Mucosa of descending colon (tissue), 3 donors: ENCODE results near the gene GRK1. TPM values are rescaled to one million over a fixed set of nuclear protein-coding genes. Genes with fewer than 3 reads are reported as not detected.
"Not testable (repeated sequence)": the region's sequence is repeated elsewhere in the genome, so short reads cannot be mapped to it uniquely, and the experiment has no call there.

Experiments used
- ATAC-seq: fragments of 200-7000 bp; cut with Tn5 transposase; one replicate; pipeline ENCODE4 v1.9.1; 2020; ENCODE audit warnings: mild to moderate bottlenecking, moderate library complexity
- DNase-seq, 3 donors: peaks; one replicate each; pipeline ENCODE4 v3.0.0-alpha.2; 2020
- H3K36me3 ChIP-seq: fragments of 200-600 bp; one replicate; pipeline ENCODE4 v1.8.0; 2021; ENCODE audit warnings: low read depth, mild to moderate bottlenecking
- H3K4me1 ChIP-seq: fragments of 200-600 bp; one replicate; pipeline ENCODE4 v1.8.0; 2021; ENCODE audit warnings: low read depth, mild to moderate bottlenecking
- H3K4me3 ChIP-seq: fragments of 200-600 bp; one replicate; pipeline ENCODE4 v1.8.0; 2021; ENCODE audit warnings: mild to moderate bottlenecking
- H3K9me3 ChIP-seq: fragments of 200-600 bp; one replicate; pipeline ENCODE4 v1.8.0; 2021; ENCODE audit warnings: mild to moderate bottlenecking
- CTCF ChIP-seq: fragments of 200-600 bp; IDR thresholded peaks from one replicate; pipeline ENCODE4 v1.8.0; 2022; ENCODE audit warnings: antibody characterized with exemption, mild to moderate bottlenecking
- intact Hi-C, 2 donors: fragments of 100-400 bp; cut with DNase I in 1 of 2; cut with micrococcal nuclease in 1 of 2; formaldehyde crosslinking; loops; one replicate each; pipeline versions ENCODE4 v1.11.0 to v1.11.1; 2022; cut with DNase I, micrococcal nuclease
- long read RNA-seq, 2 donors: library from polyadenylated mRNA; unstranded; transcript quantifications; one replicate each; pipeline ENCODE4 v2.0.0, GENCODE V29; 2019 to 2021
- total RNA-seq, 3 donors: library from RNA; stranded (reverse); fragmentation: NEBNext Ultra II Directional in 2 of 3; extraction: Animal tissue kit (Norgen Biotek cat#: 25700) in 2 of 3; gene quantifications; one replicate each; pipeline versions ENCODE4 v1.2.1 to v1.2.4, GENCODE V29; 2021 to 2023
- donor health status: DM: no; HTN: no; CAD: no; lungs with moderate emphysema.
- donor health status: DM: no; HTN: no; CAD: no.
- donor health status: DM: no; HTN: yes; CAD: no.

Gene GRK1
- total RNA-seq = under 1 TPM; 0.09 to 0.19 (median 0.09) TPM
- long read RNA-seq, donor 1 = 0 reads
- long read RNA-seq, donor 2 = 0 reads

DNA sequence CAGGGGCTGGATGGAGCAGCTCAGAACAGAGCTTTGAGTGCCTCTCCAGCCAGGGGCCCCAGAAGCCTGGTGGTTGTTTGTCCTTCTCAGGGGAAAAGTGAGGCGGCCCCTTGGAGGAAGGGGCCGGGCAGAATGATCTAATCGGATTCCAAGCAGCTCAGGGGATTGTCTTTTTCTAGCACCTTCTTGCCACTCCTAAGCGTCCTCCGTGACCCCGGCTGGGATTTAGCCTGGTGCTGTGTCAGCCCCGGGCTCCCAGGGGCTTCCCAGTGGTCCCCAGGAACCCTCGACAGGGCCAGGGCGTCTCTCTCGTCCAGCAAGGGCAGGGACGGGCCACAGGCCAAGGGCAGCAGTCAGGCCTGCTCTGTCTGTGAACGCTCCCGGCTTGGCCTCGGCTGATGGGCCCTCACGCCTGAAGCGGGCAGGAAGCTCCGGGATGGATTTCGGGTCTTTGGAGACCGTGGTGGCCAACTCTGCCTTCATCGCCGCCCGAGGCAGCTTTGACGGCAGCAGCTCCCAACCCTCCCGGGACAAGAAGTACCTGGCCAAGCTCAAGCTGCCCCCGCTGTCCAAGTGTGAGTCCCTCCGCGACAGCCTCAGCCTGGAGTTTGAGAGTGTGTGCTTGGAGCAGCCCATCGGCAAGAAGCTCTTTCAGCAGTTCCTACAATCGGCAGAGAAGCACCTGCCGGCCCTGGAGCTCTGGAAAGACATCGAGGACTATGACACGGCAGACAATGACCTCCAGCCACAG lies at the start of gene GRK1:
Gene GRK1, plus strand, starts transcription at position 269 of the 751 bp plus-strand sequence. Its CDS starts 168 bp downstream, at position 437.
- DNase-seq (peak in 2 of 3 donors; percentile 19 to 41), ATAC-seq (no peak)
- Histone ChIP-seq H3K9me3 (no peaks in the 10 kb centered on the region), H3K4me1 (no peaks in the 10 kb centered on the region), H3K36me3 (no peaks in the 10 kb centered on the region), H3K4me3 (no peak within 1 kb of the TSS)
- no peak for TF ChIP-seq CTCF
- intact Hi-C loops = no loop called here

DNA sequence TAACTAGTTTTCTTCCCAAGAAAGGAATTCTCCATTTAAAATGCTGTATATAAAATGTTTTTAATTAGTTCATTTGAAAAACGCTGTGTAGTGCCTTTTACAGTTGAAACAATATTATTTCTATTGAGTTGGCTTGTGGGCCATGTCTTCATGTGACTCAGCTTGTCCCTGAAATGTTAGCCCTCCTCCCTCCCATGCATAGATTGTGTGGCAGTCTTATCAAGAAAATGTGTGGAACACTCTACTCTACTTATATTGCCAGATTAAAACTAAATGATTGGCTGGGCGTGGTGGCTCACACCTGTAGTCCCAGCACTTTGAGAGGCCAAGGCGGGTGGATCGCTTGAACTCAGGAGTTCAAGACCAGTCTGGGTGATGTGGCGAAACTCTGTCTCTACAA lies 49.1 kb upstream of the GRK1 start:
- DNase-seq (peak in 1 of 3 donors; percentile 11), ATAC-seq (no peak)
- intact Hi-C loops = no loop called here
- no peak for TF ChIP-seq CTCF
- Histone ChIP-seq H3K36me3 (no peaks in the 10 kb centered on the region), H3K9me3 (no peaks in the 10 kb centered on the region), H3K4me1 (no peaks in the 10 kb centered on the region), H3K4me3 (no peak overlapping the region)

DNA sequence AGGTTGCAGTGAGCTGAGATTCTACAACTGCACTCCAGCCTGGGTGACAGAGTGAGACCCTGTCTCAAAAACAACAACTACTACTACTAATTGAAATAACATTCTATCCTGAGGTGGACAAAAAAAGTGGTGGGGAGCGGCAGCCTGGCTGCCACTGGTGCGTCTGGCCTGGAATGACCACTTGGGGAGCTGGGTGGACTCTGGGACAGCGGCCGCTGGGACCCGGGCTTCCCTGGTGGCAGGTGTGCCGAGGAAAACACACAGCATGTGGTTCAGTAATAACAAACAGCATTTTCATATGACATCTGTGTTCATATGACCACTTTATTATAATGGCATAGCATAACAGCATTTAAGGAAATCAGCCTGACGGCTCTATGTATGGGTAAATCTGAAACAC lies 48.6 kb upstream of the GRK1 start:
- H3K4me3 ChIP-seq = no peak overlapping the region
- no peak for TF ChIP-seq CTCF
- peak in 1 of 3 donors; percentile 18 for DNase-seq
- H3K9me3 ChIP-seq = no peaks in the 10 kb centered on the region
- intact Hi-C loops = no loop called here
- no peaks in the 10 kb centered on the region for H3K36me3 ChIP-seq
- H3K4me1 ChIP-seq = no peaks in the 10 kb centered on the region
- no peak for ATAC-seq

GRCh38 chr13:113620036-113620796 lies 46.8 kb upstream of the GRK1 start:
- no peak overlapping the region for H3K4me3 ChIP-seq
- H3K36me3 ChIP-seq = no peaks in the 10 kb centered on the region
- no peak for TF ChIP-seq CTCF
- ATAC-seq = no peak
- intact Hi-C loops = no loop called here
- peak in 1 of 3 donors; percentile 24 for DNase-seq
- H3K9me3 ChIP-seq = no peaks in the 10 kb centered on the region
- no peaks in the 10 kb centered on the region for H3K4me1 ChIP-seq

GRCh38 chr13:113621046-113621445 lies 46.0 kb upstream of the GRK1 start:
- intact Hi-C loops = no loop called here
- ATAC-seq (no peak), DNase-seq (no peak)
- Histone ChIP-seq H3K4me1 (no peaks in the 10 kb centered on the region), H3K9me3 (no peaks in the 10 kb centered on the region), H3K36me3 (no peaks in the 10 kb centered on the region), H3K4me3 (no peak overlapping the region)
- no peak for TF ChIP-seq CTCF

DNA sequence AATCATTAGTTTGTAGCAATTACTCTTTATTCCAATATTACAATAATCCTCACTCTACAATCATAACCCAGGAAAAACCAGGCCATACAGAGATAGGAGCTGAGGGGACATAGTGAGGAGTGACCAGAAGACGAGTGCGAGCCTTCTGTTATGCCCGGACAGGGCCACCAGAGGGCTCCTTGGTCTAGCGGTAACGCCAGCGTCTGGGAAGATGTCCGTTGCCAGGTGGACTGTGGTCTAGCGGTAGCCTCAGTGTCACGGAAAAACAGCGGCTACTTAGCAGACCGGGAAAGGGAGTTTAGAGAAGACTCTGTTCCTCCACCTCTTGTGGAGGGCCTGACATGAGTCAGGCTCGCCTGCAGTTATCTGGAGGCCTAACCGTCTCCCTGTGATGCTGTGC lies 45.5 kb upstream of the GRK1 start:
- H3K9me3 ChIP-seq, ATAC-seq, intact Hi-C loops, H3K4me3 ChIP-seq, DNase-seq, H3K36me3 ChIP-seq, H3K4me1 ChIP-seq: not testable (repeated sequence)

DNA sequence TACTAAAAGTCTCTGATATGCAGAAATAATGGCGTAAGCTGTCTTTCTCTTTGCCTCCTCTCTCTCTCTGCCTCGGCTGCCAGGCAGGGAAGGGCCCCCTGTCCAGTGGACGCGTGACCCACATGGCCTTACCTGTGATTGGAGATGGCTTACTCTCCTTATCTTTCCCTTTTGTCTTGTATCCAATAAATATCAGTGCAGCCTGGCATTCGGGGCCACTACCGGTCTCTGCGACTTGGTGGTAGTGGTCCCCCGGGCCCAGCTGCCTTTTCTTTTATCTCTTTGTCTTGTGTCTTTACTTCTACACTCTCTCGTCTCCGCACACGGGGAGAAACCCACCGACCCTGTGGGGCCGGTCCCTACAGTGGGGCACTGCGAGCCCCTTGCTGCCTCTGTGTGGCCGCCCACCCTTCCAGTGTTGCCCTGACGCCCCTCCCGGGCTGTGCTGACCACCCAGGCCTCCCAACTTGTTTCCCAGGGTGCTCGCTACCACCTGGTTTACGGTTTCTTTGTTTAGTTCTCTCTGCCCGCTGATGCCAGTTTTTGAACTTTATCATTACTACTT lies 45.0 kb upstream of the GRK1 start:
- intact Hi-C loops, H3K36me3 ChIP-seq, H3K9me3 ChIP-seq, ATAC-seq, H3K4me3 ChIP-seq, DNase-seq, H3K4me1 ChIP-seq: not testable (repeated sequence)
